Activated T-helper 1 cell treated with anti-CD3 and anti-CD28 coated beads, Interleukin-12 subunit alpha, Interleukin-12 subunit beta, Interleukin-2, Interleukin-4 antibody, amounts not matched to agents 30 ng/mL and 10 ng/mL and 1 ng/mL, durations not matched to agents 14 hours and 24 hours and 36 hours (primary cell): ENCODE measurements around the gene AGRN. TPM values are rescaled to one million over a fixed set of nuclear protein-coding genes. Genes with fewer than 3 reads are reported as not detected.
"Not testable (repeated sequence)": the region's sequence is repeated elsewhere in the genome, so short reads cannot be mapped to it uniquely, and the experiment has no call there.

Experiments
- DNase-seq: peaks from one replicate; pipeline ENCODE4 v3.0.0; 2021; ENCODE audit warnings: low spot score
- H3K27ac Mint-ChIP-seq: one replicate; pipeline ENCODE4 v1.8.0; 2021; ENCODE audit warnings: mild to moderate bottlenecking, mixed read lengths
- H3K27me3 Mint-ChIP-seq: one replicate; pipeline ENCODE4 v1.8.0; 2022; ENCODE audit warnings: mild to moderate bottlenecking, moderate library complexity, mixed read lengths; ENCODE audit not compliant: insufficient read depth
- H3K36me3 Mint-ChIP-seq: one replicate; pipeline ENCODE4 v1.8.0; 2021; ENCODE audit warnings: low read depth, mixed read lengths
- H3K4me1 Mint-ChIP-seq: one replicate; pipeline ENCODE4 v1.8.0; 2021; ENCODE audit warnings: low read depth, mixed read lengths
- H3K4me3 Mint-ChIP-seq: one replicate; pipeline ENCODE4 v1.8.0; 2021; ENCODE audit warnings: mild to moderate bottlenecking, moderate library complexity, mixed read lengths
- H3K9me3 Mint-ChIP-seq: one replicate; pipeline ENCODE4 v1.8.0; 2021; ENCODE audit warnings: mixed read lengths
- intact Hi-C: fragments of 100-400 bp; cut with micrococcal nuclease; formaldehyde crosslinking; loops from one replicate; pipeline ENCODE4 v1.15.1; 2024
- total RNA-seq: library from RNA; stranded (reverse); gene quantifications from 2 replicates; pipeline ENCODE4 v1.2.3, GENCODE V29; 2022

AGRN gene
- total RNA-seq, 1 donor from 2014 or later = 30.3 TPM

GRCh38 chr1:999725-1000356 is 20.1 kb upstream of the AGRN start, which contains the start of gene HES4:
Gene HES4, minus strand, starts transcription at chr1:1000097. Its CDS starts 124 bp downstream, at chr1:999973.
- H3K27me3 Mint-ChIP-seq = peaks cover 33% of the 10 kb centered on the region
- intact Hi-C loops = loop anchor here (1.0 to 2.0 kb wide), 3 partner anchors 13 to 116 kb away; partner anchors contain the start of genes C1orf159 and ISG15
- H3K4me3 Mint-ChIP-seq = peak within 1 kb of the TSS; percentile 66
- peaks cover 5% of the 10 kb centered on the region for H3K4me1 Mint-ChIP-seq
- H3K27ac Mint-ChIP-seq = peak within 1 kb of the TSS; percentile 78
- DNase-seq = peak; percentile 45
- H3K36me3 Mint-ChIP-seq = no peaks in the 10 kb centered on the region
- no peaks in the 10 kb centered on the region for H3K9me3 Mint-ChIP-seq

- H3K4me1 Mint-ChIP-seq = peaks cover 11% of the 10 kb centered on the region
- peak overlapping the region; percentile 78 for H3K27ac Mint-ChIP-seq
- DNase-seq = peak; percentile 56
Measured at GRCh38 chr1:1000357-1001056, 19.4 kb upstream of the AGRN start.

GRCh38 chr1:1001057-1001783 is 18.7 kb upstream of the AGRN start:
- Mint-ChIP-seq H3K27me3 (peaks cover 30% of the 10 kb centered on the region), H3K36me3 (no peaks in the 10 kb centered on the region), H3K4me1 (peaks cover 11% of the 10 kb centered on the region), H3K27ac (peak overlapping the region; percentile 78), H3K4me3 (peak overlapping the region; percentile 66), H3K9me3 (no peaks in the 10 kb centered on the region)
- intact Hi-C loops = loop anchor here (2.0 kb wide), 1 partner anchor 16 kb away; no protein-coding TSS in a partner anchor
- no peak for DNase-seq

More at GRCh38 chr1:1000357-1001056, 19.4 kb upstream of the AGRN start:
- intact Hi-C loops = loop anchor here (1.0 to 2.0 kb wide), 3 partner anchors 13 to 116 kb away; partner anchors contain the start of genes C1orf159 and ISG15
- Mint-ChIP-seq H3K4me3 (peak overlapping the region; percentile 66), H3K9me3 (no peaks in the 10 kb centered on the region), H3K36me3 (no peaks in the 10 kb centered on the region), H3K27me3 (peaks cover 34% of the 10 kb centered on the region)

DNA sequence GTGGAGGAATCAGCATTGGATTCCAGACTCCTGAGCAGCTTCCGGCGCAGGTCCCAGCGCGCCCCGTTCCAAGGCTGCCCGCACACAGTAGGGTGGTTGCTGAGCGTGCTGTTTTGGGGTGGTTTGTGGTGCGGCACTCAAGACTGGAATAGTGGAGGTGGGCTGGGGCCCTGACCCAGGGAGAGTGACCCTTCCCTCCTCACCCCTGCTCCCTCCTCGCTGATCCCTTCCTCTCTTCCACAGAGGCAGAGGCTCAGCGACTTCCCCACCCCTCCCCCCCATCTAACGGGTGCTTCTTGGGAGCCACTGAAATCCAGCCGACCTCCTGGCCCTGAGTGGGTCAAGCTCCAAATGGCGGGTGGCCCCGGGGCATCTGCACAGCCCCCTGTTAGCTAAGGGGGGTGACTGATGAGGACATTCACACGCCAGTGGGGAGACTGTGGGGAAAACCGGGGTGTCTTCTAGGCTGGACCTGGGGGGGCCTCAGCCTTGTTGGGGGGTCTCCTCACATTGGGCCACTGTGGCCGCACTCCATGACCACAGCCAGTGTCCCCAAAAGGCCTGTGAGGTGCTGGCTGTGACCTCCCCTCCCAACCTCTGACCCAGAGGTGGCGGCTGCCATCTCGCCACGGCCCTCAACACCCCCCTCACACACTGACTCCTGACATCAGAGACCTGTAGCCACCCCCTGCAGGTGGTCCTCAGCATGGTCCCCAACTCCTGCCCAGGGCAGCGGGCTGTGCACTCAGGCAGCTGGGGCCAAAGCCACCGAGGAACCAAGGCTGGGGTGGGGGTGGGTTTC is 16.1 kb upstream of the AGRN start:
- Mint-ChIP-seq H3K27me3 (peaks cover 25% of the 10 kb centered on the region), H3K36me3 (no peaks in the 10 kb centered on the region), H3K27ac (no peak overlapping the region), H3K4me1 (peaks cover 11% of the 10 kb centered on the region), H3K9me3 (no peaks in the 10 kb centered on the region), H3K4me3 (no peak overlapping the region)
- no peak for DNase-seq
- intact Hi-C loops = no loop called here

DNA sequence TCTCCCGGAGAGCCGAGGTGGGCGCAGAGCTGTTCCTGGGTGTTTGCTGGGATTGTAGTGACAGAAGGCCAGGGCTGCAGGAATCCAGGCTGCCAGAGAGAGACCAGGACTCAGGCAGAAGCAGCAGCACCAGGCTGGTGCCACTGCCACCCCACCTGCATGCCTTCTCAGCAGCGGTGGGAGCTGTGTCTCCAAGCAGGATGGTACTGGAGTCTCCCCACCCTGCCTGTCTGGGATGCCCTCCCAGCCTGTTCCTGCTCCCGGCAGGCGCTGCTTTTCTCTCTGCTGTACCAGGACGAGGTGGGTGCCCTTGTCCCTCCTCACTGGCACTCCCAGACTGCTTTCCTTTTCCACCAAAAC is 15.5 kb upstream of the AGRN start:
- H3K4me1 Mint-ChIP-seq = peaks cover 11% of the 10 kb centered on the region
- DNase-seq = no peak
- no peaks in the 10 kb centered on the region for H3K9me3 Mint-ChIP-seq
- no peaks in the 10 kb centered on the region for H3K36me3 Mint-ChIP-seq
- intact Hi-C loops = no loop called here
- H3K27me3 Mint-ChIP-seq = peaks cover 29% of the 10 kb centered on the region
- H3K4me3 Mint-ChIP-seq = no peak overlapping the region
- H3K27ac Mint-ChIP-seq = no peak overlapping the region

GRCh38 chr1:1004780-1005697 is 14.9 kb upstream of the AGRN start:
- Mint-ChIP-seq H3K9me3 (no peaks in the 10 kb centered on the region), H3K4me3 (peak overlapping the region; percentile 32), H3K36me3 (no peaks in the 10 kb centered on the region), H3K27ac (no peak overlapping the region), H3K4me1 (peaks cover 11% of the 10 kb centered on the region), H3K27me3 (peaks cover 29% of the 10 kb centered on the region)
- DNase-seq = no peak
- intact Hi-C loops = no loop called here

DNA sequence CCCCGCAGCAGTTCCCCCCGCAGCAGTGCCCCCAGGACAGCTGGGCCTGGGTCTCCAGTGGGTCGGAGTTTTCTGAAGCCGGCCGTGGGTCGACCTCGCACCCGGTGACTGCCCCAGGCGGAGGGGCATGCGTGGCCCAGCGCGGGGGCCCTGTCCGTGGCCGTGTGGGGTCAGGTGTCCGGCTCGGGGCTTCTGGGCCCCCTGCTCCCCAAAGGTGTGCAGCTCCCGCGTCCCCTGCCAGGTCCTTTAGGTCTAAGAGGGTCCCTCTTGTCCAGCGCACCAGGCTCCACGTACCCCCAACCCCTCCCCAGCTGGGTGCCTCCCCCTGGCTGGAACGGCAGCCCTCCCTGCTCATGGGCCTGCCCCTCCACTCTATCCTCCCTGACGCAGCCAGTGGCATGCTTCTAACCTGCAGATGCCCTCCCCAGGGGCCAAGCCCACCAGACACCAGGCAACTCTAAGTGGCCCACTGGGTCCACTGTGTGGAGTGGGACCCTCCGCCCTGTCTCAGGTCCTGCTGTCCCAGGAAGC is 14.1 kb upstream of the AGRN start:
- no peak overlapping the region for H3K27ac Mint-ChIP-seq
- no peaks in the 10 kb centered on the region for H3K36me3 Mint-ChIP-seq

DNA sequence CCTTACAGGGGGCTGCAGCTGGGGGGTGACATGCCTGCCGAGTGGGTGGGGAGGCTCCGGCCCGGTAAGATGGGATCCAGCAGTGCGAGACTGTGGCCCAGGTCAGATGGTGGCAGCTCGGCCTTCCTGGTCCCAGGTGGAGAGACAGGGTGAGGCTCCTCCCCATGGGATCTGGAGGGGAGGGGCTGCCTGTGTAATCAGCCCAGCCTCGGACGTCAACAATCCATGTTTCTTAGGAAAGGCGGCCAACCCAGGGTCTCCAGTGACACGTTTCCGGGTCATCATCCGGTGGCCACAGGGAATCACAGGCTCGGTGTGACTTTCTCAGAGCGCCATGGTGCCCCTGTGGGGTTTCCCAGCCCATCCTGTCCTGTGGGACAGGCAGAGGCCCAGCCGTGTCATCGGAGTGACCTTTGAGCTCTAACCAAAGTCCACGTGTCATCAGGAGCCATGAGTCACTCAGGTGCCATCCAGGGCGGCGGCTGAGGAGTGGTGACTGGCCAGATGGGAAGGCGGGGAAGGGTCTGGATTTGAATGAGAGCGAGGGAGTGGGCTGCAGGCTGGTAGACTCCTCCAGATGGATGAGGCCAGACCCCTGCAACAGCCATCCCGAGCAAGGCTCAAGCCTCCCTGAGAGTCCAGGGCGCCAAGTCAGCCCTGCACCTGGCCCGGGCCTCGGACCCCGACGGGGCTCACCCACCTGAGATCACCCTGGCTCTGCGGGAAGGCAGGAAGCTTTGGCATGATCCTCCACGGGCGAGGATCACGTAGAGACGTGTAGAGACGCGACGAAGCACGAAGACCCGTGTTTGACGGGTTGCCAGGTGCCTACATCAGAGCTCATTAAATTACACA is 13.4 kb upstream of the AGRN start:
- no peak for DNase-seq
- intact Hi-C loops = no loop called here
- no peak overlapping the region for H3K4me3 Mint-ChIP-seq
- no peaks in the 10 kb centered on the region for H3K9me3 Mint-ChIP-seq
- H3K36me3 Mint-ChIP-seq = no peaks in the 10 kb centered on the region
- H3K4me1 Mint-ChIP-seq = peaks cover 11% of the 10 kb centered on the region
- H3K27me3 Mint-ChIP-seq = peaks cover 29% of the 10 kb centered on the region
- no peak overlapping the region for H3K27ac Mint-ChIP-seq

More for the DNA sequence above, 14.1 kb upstream of the AGRN start:
- intact Hi-C loops = no loop called here
- Mint-ChIP-seq H3K4me1 (peaks cover 11% of the 10 kb centered on the region), H3K27me3 (peaks cover 29% of the 10 kb centered on the region), H3K4me3 (no peak overlapping the region), H3K9me3 (no peaks in the 10 kb centered on the region)
- no peak for DNase-seq

DNA sequence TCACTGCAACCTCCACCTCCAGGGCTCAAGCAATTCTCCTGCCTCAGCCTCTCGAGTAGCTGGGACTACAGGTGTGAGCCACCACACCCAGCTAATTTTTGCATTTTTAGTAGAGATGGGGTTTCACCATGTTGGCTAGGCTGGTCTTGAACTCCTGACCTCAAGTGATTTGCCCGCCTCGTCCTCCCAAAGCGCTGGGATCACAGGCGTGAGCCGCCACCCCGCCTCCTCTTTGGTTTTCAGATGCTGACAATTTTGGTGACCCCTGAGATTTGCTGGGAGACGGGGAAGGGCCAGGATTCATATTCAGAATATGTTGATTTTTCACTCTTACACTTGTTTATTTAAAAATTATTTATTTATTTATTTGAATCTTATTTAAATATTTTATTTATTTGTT is 9.8 kb upstream of the AGRN start:
- intact Hi-C loops, H3K4me3 Mint-ChIP-seq, H3K27me3 Mint-ChIP-seq, H3K27ac Mint-ChIP-seq, H3K9me3 Mint-ChIP-seq, DNase-seq, H3K36me3 Mint-ChIP-seq: not testable (repeated sequence)
- peaks cover 30% of the 10 kb centered on the region for H3K4me1 Mint-ChIP-seq

DNA sequence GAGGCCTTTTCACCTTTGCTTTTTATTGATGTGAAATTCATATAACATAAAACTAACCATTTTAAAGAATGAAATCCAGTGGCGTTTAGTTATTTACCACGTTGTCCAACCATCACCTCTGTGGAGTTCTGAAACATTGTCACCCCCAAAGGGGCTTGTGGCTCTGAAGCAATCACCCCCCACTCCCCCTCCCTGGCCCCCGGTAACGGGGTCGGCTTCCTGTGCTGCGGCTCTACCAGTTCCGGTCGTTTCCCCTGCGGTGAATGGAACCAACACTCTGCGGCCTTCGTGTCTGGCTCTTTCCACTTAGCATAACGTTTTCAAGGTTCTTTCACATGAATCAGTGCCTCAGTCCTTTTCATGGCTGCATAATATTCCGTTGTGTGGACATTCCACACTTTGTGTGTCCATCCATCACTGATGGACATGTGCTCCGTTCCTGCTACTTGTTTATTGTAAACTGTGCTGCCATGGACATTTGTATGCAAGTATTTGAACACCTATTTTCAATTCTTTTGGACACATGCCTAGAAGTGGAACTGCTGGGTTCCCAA is 8.4 kb upstream of the AGRN start:
- H3K9me3 Mint-ChIP-seq = no peaks in the 10 kb centered on the region
- H3K36me3 Mint-ChIP-seq = peaks cover 5% of the 10 kb centered on the region
- intact Hi-C loops = no loop called here
- H3K27ac Mint-ChIP-seq = no peak overlapping the region
- no peak for DNase-seq
- H3K4me1 Mint-ChIP-seq = peaks cover 29% of the 10 kb centered on the region
- H3K27me3 Mint-ChIP-seq = peaks cover 5% of the 10 kb centered on the region
- H3K4me3 Mint-ChIP-seq = no peak overlapping the region
